Subcutaneous adipose tissue (tissue), 4 donors: ENCODE measurements around the gene BRAP. TPM values are rescaled to one million over a fixed set of nuclear protein-coding genes. Genes with fewer than 3 reads are reported as not detected.

Experiments used
- CTCF ChIP-seq: fragments of 450-650 bp; IDR thresholded peaks from one replicate; pipeline ENCODE4 v1.5.1; 2016; ENCODE audit warnings: low read depth, mild to moderate bottlenecking, control low read depth, antibody characterized with exemption, moderate library complexity
- total RNA-seq, 4 donors: library from RNA; depleted of rRNA; stranded (reverse); fragments of >200 nt; gene quantifications; one replicate each; pipeline ENCODE4 v1.1.0, GENCODE V29; 2016

The BRAP gene
- total RNA-seq, 4 donors from 2014 or later, result 12.1 to 20.4 (median 17.0) TPM

GRCh38 chr12:111687255-111687654 is 1.5 kb upstream of the BRAP start:
- no peak for TF ChIP-seq CTCF

GRCh38 chr12:111686574-111687105 is 884 bp upstream of the BRAP start:
- no peak for TF ChIP-seq CTCF

GRCh38 chr12:111685322-111685810 is 390 bp downstream of the BRAP start:
- TF ChIP-seq CTCF, result no peak

- TF ChIP-seq CTCF, result no peak
Measured at GRCh38 chr12:111677186-111677585, 8.6 kb downstream of the BRAP start.

GRCh38 chr12:111673503-111673902 is 12.3 kb downstream of the BRAP start:
- no peak for TF ChIP-seq CTCF

GRCh38 chr12:111672822-111673381 is 12.9 kb downstream of the BRAP start:
- TF ChIP-seq CTCF, result no peak

- TF ChIP-seq CTCF, result no peak
Measured at GRCh38 chr12:111664961-111665865, 20.5 kb downstream of the BRAP start.
